ENCODE measurements around the gene DOLPP1.
"Not testable (repeated sequence)": the region's sequence is repeated elsewhere in the genome, so short reads cannot be mapped to it uniquely, and the experiment has no call there.

DOLPP1 gene

GRCh38 chr9:129111528-129112151 is 30.7 kb downstream of the DOLPP1 start:
- Histone ChIP-seq H3K27ac (ENCODE audit: low read depth, low read length) (peak overlapping the region; percentile 100), H3K9ac (ENCODE audit: low read length) (peak overlapping the region; percentile 51), H3K4me3 (ENCODE audit: low read length) (peak overlapping the region; percentile 95), H3K27me3 (ENCODE audit: control insufficient read depth, insufficient read depth, low read length) (no peaks in the 10 kb centered on the region), H3K36me3 (ENCODE audit: control insufficient read depth, insufficient read depth, low read length) (no peaks in the 10 kb centered on the region), H3K4me1 (ENCODE audit: control insufficient read depth, insufficient read depth, low read length) (peaks cover 8% of the 10 kb centered on the region)

GRCh38 chr9:129112526-129112925 is 31.6 kb downstream of the DOLPP1 start:
- not testable (repeated sequence) for H3K9ac ChIP-seq (ENCODE audit: low read length); H3K27ac ChIP-seq (ENCODE audit: low read depth, low read length); H3K27me3 ChIP-seq (ENCODE audit: control insufficient read depth, insufficient read depth, low read length); H3K36me3 ChIP-seq (ENCODE audit: control insufficient read depth, insufficient read depth, low read length); H3K4me1 ChIP-seq (ENCODE audit: control insufficient read depth, insufficient read depth, low read length)
- H3K4me3 ChIP-seq (ENCODE audit: low read length), result peak overlapping the region; percentile 95

- Histone ChIP-seq H3K4me3 (ENCODE audit: low read length) (no peak overlapping the region), H3K27me3 (ENCODE audit: control insufficient read depth, insufficient read depth, low read length) (no peaks in the 10 kb centered on the region), H3K4me1 (ENCODE audit: control insufficient read depth, insufficient read depth, low read length) (peaks cover 8% of the 10 kb centered on the region), H3K27ac (ENCODE audit: low read depth, low read length) (no peak overlapping the region), H3K36me3 (ENCODE audit: control insufficient read depth, insufficient read depth, low read length) (no peaks in the 10 kb centered on the region), H3K9ac (ENCODE audit: low read length) (no peak overlapping the region)
Observed at GRCh38 chr9:129113645-129114304, 32.9 kb downstream of the DOLPP1 start.

- H3K27ac ChIP-seq (ENCODE audit: low read depth, low read length), result no peak overlapping the region
- H3K27me3 ChIP-seq (ENCODE audit: control insufficient read depth, insufficient read depth, low read length), result no peaks in the 10 kb centered on the region
- no peak overlapping the region for H3K9ac ChIP-seq (ENCODE audit: low read length)
- H3K4me1 ChIP-seq (ENCODE audit: control insufficient read depth, insufficient read depth, low read length), result no peaks in the 10 kb centered on the region
- H3K36me3 ChIP-seq (ENCODE audit: control insufficient read depth, insufficient read depth, low read length), result peaks cover 12% of the 10 kb centered on the region
- H3K4me3 ChIP-seq (ENCODE audit: low read length), result no peak overlapping the region
Observed at GRCh38 chr9:129118799-129119198, 37.9 kb downstream of the DOLPP1 start.

- H3K9ac ChIP-seq (ENCODE audit: low read length), result no peak overlapping the region
- no peak overlapping the region for H3K27ac ChIP-seq (ENCODE audit: low read depth, low read length)
- no peaks in the 10 kb centered on the region for H3K4me1 ChIP-seq (ENCODE audit: control insufficient read depth, insufficient read depth, low read length)
- peaks cover 15% of the 10 kb centered on the region for H3K36me3 ChIP-seq (ENCODE audit: control insufficient read depth, insufficient read depth, low read length)
- H3K27me3 ChIP-seq (ENCODE audit: control insufficient read depth, insufficient read depth, low read length), result no peaks in the 10 kb centered on the region
- no peak overlapping the region for H3K4me3 ChIP-seq (ENCODE audit: low read length)
Observed at GRCh38 chr9:129121483-129121882, 40.6 kb downstream of the DOLPP1 start.

GRCh38 chr9:129122133-129122532 is 41.2 kb downstream of the DOLPP1 start:
- no peak overlapping the region for H3K27ac ChIP-seq (ENCODE audit: low read depth, low read length)
- no peak overlapping the region for H3K4me3 ChIP-seq (ENCODE audit: low read length)
- peaks cover 19% of the 10 kb centered on the region for H3K36me3 ChIP-seq (ENCODE audit: control insufficient read depth, insufficient read depth, low read length)
- no peaks in the 10 kb centered on the region for H3K27me3 ChIP-seq (ENCODE audit: control insufficient read depth, insufficient read depth, low read length)
- no peaks in the 10 kb centered on the region for H3K4me1 ChIP-seq (ENCODE audit: control insufficient read depth, insufficient read depth, low read length)
- H3K9ac ChIP-seq (ENCODE audit: low read length), result no peak overlapping the region

- not testable (repeated sequence) for H3K4me1 ChIP-seq (ENCODE audit: control insufficient read depth, insufficient read depth, low read length); H3K9ac ChIP-seq (ENCODE audit: low read length); H3K27me3 ChIP-seq (ENCODE audit: control insufficient read depth, insufficient read depth, low read length); H3K27ac ChIP-seq (ENCODE audit: low read depth, low read length); H3K4me3 ChIP-seq (ENCODE audit: low read length)
- peaks cover 24% of the 10 kb centered on the region for H3K36me3 ChIP-seq (ENCODE audit: control insufficient read depth, insufficient read depth, low read length)
Observed at GRCh38 chr9:129122976-129123375, 42.1 kb downstream of the DOLPP1 start.

GRCh38 chr9:129124506-129125069 is 43.7 kb downstream of the DOLPP1 start:
- H3K27me3 ChIP-seq (ENCODE audit: control insufficient read depth, insufficient read depth, low read length), result no peaks in the 10 kb centered on the region
- no peak overlapping the region for H3K4me3 ChIP-seq (ENCODE audit: low read length)
- H3K9ac ChIP-seq (ENCODE audit: low read length), result no peak overlapping the region
- no peaks in the 10 kb centered on the region for H3K4me1 ChIP-seq (ENCODE audit: control insufficient read depth, insufficient read depth, low read length)
- no peak overlapping the region for H3K27ac ChIP-seq (ENCODE audit: low read depth, low read length)
- peaks cover 25% of the 10 kb centered on the region for H3K36me3 ChIP-seq (ENCODE audit: control insufficient read depth, insufficient read depth, low read length)

GRCh38 chr9:129125478-129125877 is 44.6 kb downstream of the DOLPP1 start:
- H3K4me1 ChIP-seq (ENCODE audit: control insufficient read depth, insufficient read depth, low read length), result no peaks in the 10 kb centered on the region
- H3K4me3 ChIP-seq (ENCODE audit: low read length), result no peak overlapping the region
- H3K36me3 ChIP-seq (ENCODE audit: control insufficient read depth, insufficient read depth, low read length), result peaks cover 25% of the 10 kb centered on the region
- no peak overlapping the region for H3K27ac ChIP-seq (ENCODE audit: low read depth, low read length)
- H3K27me3 ChIP-seq (ENCODE audit: control insufficient read depth, insufficient read depth, low read length), result no peaks in the 10 kb centered on the region
- H3K9ac ChIP-seq (ENCODE audit: low read length), result no peak overlapping the region

- Histone ChIP-seq H3K27me3 (ENCODE audit: control insufficient read depth, insufficient read depth, low read length) (no peaks in the 10 kb centered on the region), H3K27ac (ENCODE audit: low read depth, low read length) (no peak overlapping the region), H3K36me3 (ENCODE audit: control insufficient read depth, insufficient read depth, low read length) (peaks cover 27% of the 10 kb centered on the region), H3K4me1 (ENCODE audit: control insufficient read depth, insufficient read depth, low read length) (no peaks in the 10 kb centered on the region), H3K4me3 (ENCODE audit: low read length) (no peak overlapping the region), H3K9ac (ENCODE audit: low read length) (no peak overlapping the region)
Observed at GRCh38 chr9:129126749-129127618, 46.1 kb downstream of the DOLPP1 start.

- no peak overlapping the region for H3K27ac ChIP-seq (ENCODE audit: low read depth, low read length)
- no peak overlapping the region for H3K4me3 ChIP-seq (ENCODE audit: low read length)
- H3K4me1 ChIP-seq (ENCODE audit: control insufficient read depth, insufficient read depth, low read length), result no peaks in the 10 kb centered on the region
- H3K9ac ChIP-seq (ENCODE audit: low read length), result no peak overlapping the region
- H3K27me3 ChIP-seq (ENCODE audit: control insufficient read depth, insufficient read depth, low read length), result no peaks in the 10 kb centered on the region
- peaks cover 20% of the 10 kb centered on the region for H3K36me3 ChIP-seq (ENCODE audit: control insufficient read depth, insufficient read depth, low read length)
Observed at GRCh38 chr9:129128689-129129088, 47.8 kb downstream of the DOLPP1 start.

GRCh38 chr9:129130271-129130670 is 49.4 kb downstream of the DOLPP1 start:
- not testable (repeated sequence) for H3K4me3 ChIP-seq (ENCODE audit: low read length); H3K4me1 ChIP-seq (ENCODE audit: control insufficient read depth, insufficient read depth, low read length); H3K9ac ChIP-seq (ENCODE audit: low read length); H3K27ac ChIP-seq (ENCODE audit: low read depth, low read length); H3K27me3 ChIP-seq (ENCODE audit: control insufficient read depth, insufficient read depth, low read length)
- H3K36me3 ChIP-seq (ENCODE audit: control insufficient read depth, insufficient read depth, low read length), result peaks cover 18% of the 10 kb centered on the region
